IMR-90 (cell line): ENCODE results near the gene DAAM2. TPM values are rescaled to one million over a fixed set of nuclear protein-coding genes. Genes with fewer than 3 reads are reported as not detected.

Experiments
- ATAC-seq: fragments of 200-7000 bp; cut with Tn5 transposase; 2 replicates; pipeline ENCODE4 v1.9.1; 2020; ENCODE audit warnings: low read depth, mild to moderate bottlenecking, moderate library complexity
- BruUV-seq: library from RNA; stranded (reverse); fragments of 400-500 nt; replicated peaks from 2 replicates; lab custom pipeline; 2021; lab: Mats Ljungman, UMichigan
- CTCF ChIA-PET: fragments of 300-600 bp; formaldehyde crosslinking; extraction: SDS; loops from one replicate; lab custom pipeline; 2021; ENCODE audit warnings: antibody characterized with exemption; lab: Yijun Ruan, JAX
- POLR2A ChIA-PET: fragments of 300-600 bp; sonication (Branson Sonifier 250); formaldehyde crosslinking; loops from one replicate; lab custom pipeline; 2022; ENCODE audit warnings: antibody characterized with exemption; ENCODE audit not compliant: unreplicated experiment; lab: Charles Lee
- DNase-seq: peaks from one replicate; pipeline ENCODE4 v3.0.0; 2013
- H2AFZ ChIP-seq: replicated peaks from 2 replicates; pipeline ENCODE3; 2013; ENCODE audit warnings: low read length, mild to moderate bottlenecking; ENCODE audit not compliant: poor library complexity
- H2AK5ac ChIP-seq: 2 replicates; pipeline ENCODE4 v1.6.1; 2013; ENCODE audit warnings: low read depth, low read length, inconsistent platforms
- H2AK9ac ChIP-seq: replicated peaks from 2 replicates; pipeline ENCODE3; 2013; ENCODE audit warnings: mild to moderate bottlenecking, low read depth, low read length, moderate library complexity; ENCODE audit not compliant: poor library complexity
- H2BK120ac ChIP-seq: 2 replicates; pipeline ENCODE4 v1.6.1; 2013; ENCODE audit warnings: low read depth, low read length, inconsistent platforms
- H2BK15ac ChIP-seq: 3 replicates; pipeline ENCODE4 v1.6.1; 2013; ENCODE audit warnings: low read depth, low read length, inconsistent platforms
- H2BK20ac ChIP-seq: 2 replicates; pipeline ENCODE4 v1.6.1; 2013; ENCODE audit warnings: low read depth, mild to moderate bottlenecking, inconsistent platforms, low read length, moderate library complexity
- H2BK5ac ChIP-seq: 2 replicates; pipeline ENCODE4 v1.6.1; 2013; ENCODE audit warnings: mild to moderate bottlenecking, low read depth, low read length, inconsistent platforms; ENCODE audit not compliant: poor library complexity, severe bottlenecking
- H3K14ac ChIP-seq: replicated peaks from 2 replicates; pipeline ENCODE4 v1.6.1; 2013; ENCODE audit warnings: low read depth, low read length, inconsistent platforms
- H3K18ac ChIP-seq: 2 replicates; pipeline ENCODE4 v1.6.1; 2013; ENCODE audit warnings: low read depth, low read length, control low read depth
- H3K23ac ChIP-seq: 2 replicates; pipeline ENCODE4 v1.6.1; 2013; ENCODE audit warnings: low read depth, low read length, inconsistent platforms
- H3K27ac ChIP-seq: 2 replicates; pipeline ENCODE4 v1.5.1; 2013; ENCODE audit warnings: mild to moderate bottlenecking, control low read depth, low read length; ENCODE audit not compliant: insufficient read depth
- H3K27me3 ChIP-seq: 2 replicates; pipeline ENCODE4 v1.6.1; 2013; ENCODE audit warnings: low read length; ENCODE audit not compliant: control insufficient read depth, insufficient read depth
- H3K36me3 ChIP-seq: 2 replicates; pipeline ENCODE4 v1.6.1; 2013; ENCODE audit warnings: low read length, mixed read lengths; ENCODE audit not compliant: control insufficient read depth, insufficient read depth
- H3K4ac ChIP-seq: 2 replicates; pipeline ENCODE4 v1.6.1; 2013; ENCODE audit warnings: low read depth, low read length, inconsistent platforms
- H3K4me1 ChIP-seq: 2 replicates; pipeline ENCODE4 v1.6.1; 2013; ENCODE audit warnings: low read length, mixed read lengths; ENCODE audit not compliant: control insufficient read depth, insufficient read depth
- H3K4me2 ChIP-seq: 2 replicates; pipeline ENCODE4 v1.6.1; 2013; ENCODE audit warnings: low read depth, mild to moderate bottlenecking, control low read depth, low read length, moderate library complexity
- H3K4me3 ChIP-seq: 2 replicates; pipeline ENCODE4 v1.5.1; 2013; ENCODE audit warnings: low read depth, mild to moderate bottlenecking, control low read depth, low read length, moderate library complexity; ENCODE audit not compliant: insufficient read depth
- H3K56ac ChIP-seq: 2 replicates; pipeline ENCODE4 v1.6.1; 2013; ENCODE audit warnings: low read length, inconsistent platforms; ENCODE audit not compliant: insufficient read depth; ENCODE audit errors: extremely low read depth
- H3K79me1 ChIP-seq, 2 experiments: 2 replicates each; pipeline ENCODE4 v1.6.1; 2013; ENCODE audit warnings: low read length in 2 of 2, inconsistent platforms in 1 of 2, low read depth in 1 of 2
- H3K9ac ChIP-seq: 2 replicates; pipeline ENCODE4 v1.6.1; 2013; ENCODE audit warnings: low read depth, low read length, control low read depth
- H3K9me1 ChIP-seq: 2 replicates; pipeline ENCODE4 v1.6.1; 2013; ENCODE audit warnings: low read length, inconsistent platforms; ENCODE audit not compliant: insufficient read depth
- H3K9me3 ChIP-seq: 2 replicates; pipeline ENCODE4 v1.6.1; 2013; ENCODE audit warnings: low read length; ENCODE audit not compliant: control insufficient read depth, insufficient read depth
- H4K20me1 ChIP-seq: 2 replicates; pipeline ENCODE4 v1.6.1; 2013; ENCODE audit warnings: low read length, inconsistent platforms; ENCODE audit not compliant: insufficient read depth
- H4K5ac ChIP-seq: 2 replicates; pipeline ENCODE4 v1.6.1; 2013; ENCODE audit warnings: mild to moderate bottlenecking, low read depth, low read length, control low read depth
- H4K8ac ChIP-seq, 2 experiments: 2 replicates each; pipeline ENCODE4 v1.6.1; 2013; ENCODE audit warnings: low read depth in 2 of 2, low read length in 2 of 2, control low read depth in 1 of 2, inconsistent platforms in 1 of 2
- H4K91ac ChIP-seq: 2 replicates; pipeline ENCODE4 v1.6.1; 2013; ENCODE audit warnings: low read depth, low read length, inconsistent platforms; ENCODE audit not compliant: insufficient read depth
- BHLHE40 ChIP-seq: fragments of 150-350 bp; IDR thresholded peaks from 2 replicates; pipeline ENCODE4 v1.6.1; 2016; ENCODE audit warnings: mild to moderate bottlenecking, low read depth, low read length
- CEBPB ChIP-seq: IDR thresholded peaks from 2 replicates; pipeline ENCODE4 v1.6.1; 2012; ENCODE audit warnings: low read depth, low read length, improper control_type of control experiment
- CHD1 ChIP-seq: IDR thresholded peaks from 2 replicates; pipeline ENCODE4 v1.6.1; 2012; ENCODE audit warnings: low read depth, low read length, improper control_type of control experiment
- FOS ChIP-seq: fragments of 150-350 bp; IDR thresholded peaks from 2 replicates; pipeline ENCODE4 v1.6.1; 2016; ENCODE audit warnings: low read depth, low read length
- MAFK ChIP-seq: IDR thresholded peaks from 2 replicates; pipeline ENCODE4 v1.6.1; 2012; ENCODE audit warnings: low read depth, low read length, improper control_type of control experiment
- MAZ ChIP-seq: IDR thresholded peaks from 2 replicates; pipeline ENCODE4 v1.6.1; 2012; ENCODE audit warnings: low read depth, mild to moderate bottlenecking, low read length, improper control_type of control experiment, moderate library complexity, borderline replicate concordance
- MXI1 ChIP-seq: IDR thresholded peaks from 2 replicates; pipeline ENCODE4 v1.6.1; 2012; ENCODE audit warnings: low read depth, mild to moderate bottlenecking, low read length, moderate library complexity, borderline replicate concordance
- NFE2L2 ChIP-seq: fragments of 150-350 bp; IDR thresholded peaks from 2 replicates; pipeline ENCODE4 v1.6.1; 2016; ENCODE audit warnings: low read depth, mild to moderate bottlenecking, low read length
- POLR2A ChIP-seq: IDR thresholded peaks from 2 replicates; pipeline ENCODE4 v1.6.1; 2012; ENCODE audit warnings: mild to moderate bottlenecking, low read depth, low read length
- RAD21 ChIP-seq: IDR thresholded peaks from 2 replicates; pipeline ENCODE4 v1.6.1; 2012; ENCODE audit warnings: low read length, improper control_type of control experiment
- RCOR1 ChIP-seq: IDR thresholded peaks from 2 replicates; pipeline ENCODE4 v1.6.1; 2012; ENCODE audit warnings: mild to moderate bottlenecking, low read length, improper control_type of control experiment; ENCODE audit not compliant: insufficient replicate concordance
- RFX5 ChIP-seq: IDR thresholded peaks from 2 replicates; pipeline ENCODE4 v1.8.0; 2012; ENCODE audit warnings: low read depth, mild to moderate bottlenecking, low read length, moderate library complexity
- SMC3 ChIP-seq: fragments of 150-350 bp; IDR thresholded peaks from 2 replicates; pipeline ENCODE4 v1.6.1; 2016; ENCODE audit warnings: low read depth, mild to moderate bottlenecking, antibody characterized with exemption, low read length, moderate library complexity
- WGBS, 2 experiments: methylation state at CpG; one replicate each; pipeline versions ENCODE4 v1.1.5 to v1.1.7; 2013; ENCODE audit warnings: missing lambda C conversion rate in 2 of 2; ENCODE audit not compliant: insufficient read length in 1 of 2; ENCODE audit errors: extremely low coverage in 2 of 2; 5-methylcytosine and 5-hydroxymethylcytosine counted together
- dilution Hi-C: fragments of 300-500 bp; cut with HindIII; formaldehyde crosslinking; loops from one replicate; pipeline ENCODE4 v1.14.3; 2018; ENCODE audit warnings: low sequenced_read_pairs; ENCODE audit not compliant: unreplicated experiment
- in situ Hi-C: fragments of 300-500 bp; cut with MboI; formaldehyde crosslinking; loops from 3 replicates; pipeline ENCODE4 v1.14.3; 2019; ENCODE audit warnings: low sequenced_read_pairs, inconsistent platforms, mixed read lengths
- intact Hi-C: fragments of 100-400 bp; cut with micrococcal nuclease; formaldehyde crosslinking; loops from 2 replicates; pipeline ENCODE4 v1.10.0; 2022
- polyA plus RNA-seq, 3 experiments: library from polyadenylated mRNA; depleted of rRNA; stranded (reverse); fragments of >200 nt; gene quantifications; 2 replicates each; pipeline ENCODE4 v1.2.3, GENCODE V29; 2012; ENCODE audit warnings: low replicate concordance in 1 of 3
- total RNA-seq: library from RNA; depleted of rRNA; stranded (reverse); fragments of >200 nt; gene quantifications from 2 replicates; pipeline ENCODE4 v1.2.3, GENCODE V29; 2012
- TF ChIP-seq, protein P1 (sequence below): conservative IDR thresholded peaks from 2 replicates; pipeline ENCODE4 v1.5.1; 2012; ENCODE audit warnings: mild to moderate bottlenecking, low read depth, low read length, improper control_type of control experiment
- TF ChIP-seq, protein P2 (sequence below): fragments of 150-350 bp; IDR thresholded peaks from 2 replicates; pipeline ENCODE4 v1.6.1; 2017; ENCODE audit warnings: mild to moderate bottlenecking, antibody characterized with exemption, low read length, low read depth

DAAM2 gene
- total and polyA plus RNA-seq, 2 of the 4 experiments (the other 2 are of a cell fraction), result 11.2 to 12.9 TPM

DNA sequence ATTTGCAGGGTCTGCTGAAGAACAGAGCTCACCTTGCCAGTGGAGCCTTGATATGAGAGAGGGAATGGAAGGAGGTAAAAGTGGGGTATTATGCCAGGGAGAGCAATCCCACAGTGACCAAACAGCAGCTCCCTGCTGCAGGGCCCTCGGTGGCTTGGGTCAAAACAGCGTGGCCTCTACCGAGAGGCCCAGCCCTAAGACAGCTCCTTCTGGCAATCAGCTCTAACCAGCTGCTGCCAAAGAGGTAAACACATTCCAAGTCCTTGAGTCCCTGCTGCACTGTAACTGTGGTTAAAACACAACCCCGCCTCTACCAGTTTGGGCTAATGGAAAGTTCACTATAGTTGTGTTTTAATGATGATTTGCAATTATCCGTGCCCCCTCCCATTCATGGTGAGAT is 1.4 kb upstream of the DAAM2 start:
- H3K36me3 ChIP-seq, result no peaks in the 10 kb centered on the region
- peak overlapping the region; percentile 40; the same call in 1 of the 2 replicates for H3K18ac ChIP-seq
- H3K4me1 ChIP-seq, result peaks cover 14% of the 10 kb centered on the region
- peak overlapping the region; percentile 67 for H2AFZ ChIP-seq
- POLR2A ChIA-PET, result interaction anchor here (0.8 kb wide), 1 partner anchor 31 kb away, joined by 3 read pairs; no protein-coding TSS in a partner anchor
- no TSS peak for BruUV-seq
- H3K4me2 ChIP-seq, result no peak overlapping the region; the same call in 1 of the 2 replicates
- no peaks in the 10 kb centered on the region for H3K27me3 ChIP-seq
- peak overlapping the region in 1 of 2 experiments; percentile 62; a peak in 1 of 4 replicates for H4K8ac ChIP-seq
- peak overlapping the region; percentile 89 for H2BK20ac ChIP-seq
- H3K4ac ChIP-seq, result peak overlapping the region; percentile 50; the same call in 1 of the 2 replicates
- H2BK15ac ChIP-seq, result no peak overlapping the region
- no peaks in the 10 kb centered on the region for H3K9me3 ChIP-seq
- peak overlapping the region; percentile 53; the same call in 1 of the 2 replicates for H2AK5ac ChIP-seq
- no peak overlapping the region for H3K56ac ChIP-seq
- DNase-seq (peak; percentile 68), ATAC-seq (peak; percentile 69)
- H3K27ac ChIP-seq, result peak overlapping the region; percentile 4; the same call in 1 of the 2 replicates
- peak overlapping the region; percentile 86 for H2BK120ac ChIP-seq
- H2AK9ac ChIP-seq, result no peak overlapping the region
- peaks cover 4% of the 10 kb centered on the region; the same call in 1 of the 2 replicates for H3K9me1 ChIP-seq
- H4K91ac ChIP-seq, result 0 out of 2 replicates have a peak overlapping the region, but pooled peaks have one; percentile 65
- no peaks in the 10 kb centered on the region; the same call in 1 of the 2 replicates for H4K20me1 ChIP-seq
- intact Hi-C loops (loop anchor here (1.0 to 5.0 kb wide), 4 partner anchors 52 to 517 kb away; partner anchors contain the start of gene KIF6), dilution Hi-C loops (no loop called here), in situ Hi-C loops (no loop called here)
- peaks cover 12 to 16% of the 10 kb centered on the region in 2 experiments; a peak in 3 of 4 replicates for H3K79me1 ChIP-seq
- WGBS, 2 experiments, result no CpG with 5 or more reads among the region's 5 CpGs
- no peak overlapping the region for H4K5ac ChIP-seq
- H3K23ac ChIP-seq, result no peak overlapping the region
- peak overlapping the region; percentile 63 for H2BK5ac ChIP-seq
- CTCF ChIA-PET, result interaction anchor here (0.5 to 1.7 kb wide), 5 partner anchors 9 to 959 kb away, joined by 3 to 7 read pairs (median 4); no protein-coding TSS in a partner anchor
- no peak overlapping the region for H3K14ac ChIP-seq
- no peak overlapping the region for H3K4me3 ChIP-seq
- no peak overlapping the region for H3K9ac ChIP-seq
- TF ChIP-seq, protein P1, sequence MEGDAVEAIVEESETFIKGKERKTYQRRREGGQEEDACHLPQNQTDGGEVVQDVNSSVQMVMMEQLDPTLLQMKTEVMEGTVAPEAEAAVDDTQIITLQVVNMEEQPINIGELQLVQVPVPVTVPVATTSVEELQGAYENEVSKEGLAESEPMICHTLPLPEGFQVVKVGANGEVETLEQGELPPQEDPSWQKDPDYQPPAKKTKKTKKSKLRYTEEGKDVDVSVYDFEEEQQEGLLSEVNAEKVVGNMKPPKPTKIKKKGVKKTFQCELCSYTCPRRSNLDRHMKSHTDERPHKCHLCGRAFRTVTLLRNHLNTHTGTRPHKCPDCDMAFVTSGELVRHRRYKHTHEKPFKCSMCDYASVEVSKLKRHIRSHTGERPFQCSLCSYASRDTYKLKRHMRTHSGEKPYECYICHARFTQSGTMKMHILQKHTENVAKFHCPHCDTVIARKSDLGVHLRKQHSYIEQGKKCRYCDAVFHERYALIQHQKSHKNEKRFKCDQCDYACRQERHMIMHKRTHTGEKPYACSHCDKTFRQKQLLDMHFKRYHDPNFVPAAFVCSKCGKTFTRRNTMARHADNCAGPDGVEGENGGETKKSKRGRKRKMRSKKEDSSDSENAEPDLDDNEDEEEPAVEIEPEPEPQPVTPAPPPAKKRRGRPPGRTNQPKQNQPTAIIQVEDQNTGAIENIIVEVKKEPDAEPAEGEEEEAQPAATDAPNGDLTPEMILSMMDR, result no peak
- no peak for TF ChIP-seq SMC3
- TF ChIP-seq NFE2L2, result no peak
- no peak for TF ChIP-seq FOS
- no peak for TF ChIP-seq BHLHE40
- TF ChIP-seq, protein P2, sequence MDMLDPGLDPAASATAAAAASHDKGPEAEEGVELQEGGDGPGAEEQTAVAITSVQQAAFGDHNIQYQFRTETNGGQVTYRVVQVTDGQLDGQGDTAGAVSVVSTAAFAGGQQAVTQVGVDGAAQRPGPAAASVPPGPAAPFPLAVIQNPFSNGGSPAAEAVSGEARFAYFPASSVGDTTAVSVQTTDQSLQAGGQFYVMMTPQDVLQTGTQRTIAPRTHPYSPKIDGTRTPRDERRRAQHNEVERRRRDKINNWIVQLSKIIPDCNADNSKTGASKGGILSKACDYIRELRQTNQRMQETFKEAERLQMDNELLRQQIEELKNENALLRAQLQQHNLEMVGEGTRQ, result no peak
- no peak for TF ChIP-seq RCOR1
- TF ChIP-seq POLR2A, result no peak
- no peak for TF ChIP-seq RAD21
- TF ChIP-seq CEBPB, result no peak
- TF ChIP-seq MAFK, result no peak
- TF ChIP-seq RFX5, result no peak
- TF ChIP-seq MXI1, result no peak
- no peak for TF ChIP-seq MAZ
- TF ChIP-seq CHD1, result no peak
